Erythroblast (primary cell): Measurements from ENCODE around the gene RNF125.
A peak's percentile ranks its signal among the peaks of the same experiment; 100 is the strongest.
"Not testable (repeated sequence)": the region's sequence is repeated elsewhere in the genome, so short reads cannot be mapped to it uniquely, and the experiment has no call there.

Experiments used
- DNase-seq, 2 experiments: peaks; one replicate each; lab custom pipeline; 2025; lab: John Stamatoyannopoulos, UW
- GATA1 ChIP-seq: IDR thresholded peaks from 2 replicates; pipeline ENCODE4 v1.6.1; 2011; ENCODE audit warnings: low read depth, mild to moderate bottlenecking, control low read depth, low read length, moderate library complexity
- POLR2A ChIP-seq: IDR thresholded peaks from 2 replicates; pipeline ENCODE4 v1.6.1; 2011; ENCODE audit warnings: mild to moderate bottlenecking, low read length

The RNF125 gene

GRCh38 chr18:32048507-32049091 is 30.0 kb downstream of the RNF125 start:
- no peak for DNase-seq
- no peak for TF ChIP-seq POLR2A
- TF ChIP-seq GATA1 = no peak

DNA sequence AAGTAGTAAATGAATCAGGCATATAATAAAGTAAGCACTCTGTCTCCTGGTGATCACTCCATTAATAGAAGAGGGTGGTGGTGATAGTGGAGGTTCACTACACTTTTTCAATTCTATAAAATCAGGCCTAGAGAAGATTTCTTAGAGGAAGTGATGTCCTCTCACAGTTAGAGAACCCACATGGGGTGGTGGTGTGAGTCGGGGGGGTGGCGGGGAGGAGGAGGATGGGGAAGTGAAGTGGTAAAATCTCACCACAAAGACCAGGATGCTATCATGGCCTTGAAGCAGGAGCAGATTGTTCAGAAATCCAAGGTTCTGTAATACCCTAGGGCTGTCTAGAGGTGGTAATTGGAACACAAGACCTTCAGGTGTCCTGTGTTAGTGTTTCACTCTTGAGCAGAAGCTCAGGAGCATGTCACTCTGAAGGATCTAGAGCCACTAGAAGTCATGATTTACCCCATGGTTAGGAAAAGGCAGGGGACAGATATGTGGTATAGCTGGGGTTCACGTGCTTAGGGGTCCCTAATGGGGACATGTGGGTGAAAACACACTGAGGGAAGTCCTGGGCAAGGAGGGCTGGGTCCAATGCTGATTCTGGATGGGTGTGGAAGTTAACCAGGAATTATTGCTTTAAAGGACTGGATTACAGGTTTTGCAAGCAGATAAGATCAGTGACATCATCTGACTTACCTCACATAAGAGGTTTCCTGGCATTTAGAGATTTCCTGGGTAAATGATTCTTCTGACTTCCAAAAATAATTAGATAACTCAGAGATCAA is 31.0 kb downstream of the RNF125 start:
- TF ChIP-seq POLR2A = no peak
- peak in 1 of 2 experiments; percentile 19 for DNase-seq

- no peak for TF ChIP-seq POLR2A
- TF ChIP-seq GATA1 = no peak
- DNase-seq = no peak
These were observed 38.2 kb downstream of the RNF125 start for GRCh38 chr18:32056613-32057358.

GRCh38 chr18:32057624-32058165 is 39.1 kb downstream of the RNF125 start:
- TF ChIP-seq POLR2A (no peak), GATA1 (no peak)

DNA sequence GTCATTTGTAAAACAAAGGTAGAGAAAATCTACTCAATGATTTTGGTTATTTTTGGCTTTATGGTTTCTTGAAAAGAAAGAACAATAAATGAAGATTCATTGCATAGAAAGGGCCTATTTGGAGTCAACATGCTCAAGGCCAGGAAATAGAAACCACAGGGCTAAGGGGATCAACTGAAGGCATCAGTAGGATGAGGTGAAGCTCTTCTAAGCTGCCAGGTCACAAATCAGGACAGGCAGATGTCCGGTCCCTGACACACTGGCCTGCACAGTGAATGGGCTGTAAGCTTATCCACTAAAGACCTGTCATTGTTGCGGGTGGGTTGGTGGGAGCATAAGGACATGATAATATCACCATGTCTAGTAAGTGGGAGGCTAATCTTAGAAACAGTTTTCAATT is 41.4 kb downstream of the RNF125 start:
- DNase-seq = no peak
- TF ChIP-seq GATA1 = no peak
- no peak for TF ChIP-seq POLR2A

More at GRCh38 chr18:32057624-32058165, 39.1 kb downstream of the RNF125 start:
- DNase-seq = no peak

GRCh38 chr18:32067375-32068167 is 48.9 kb downstream of the RNF125 start:
- TF ChIP-seq POLR2A (no peak), GATA1 (no peak)

DNA sequence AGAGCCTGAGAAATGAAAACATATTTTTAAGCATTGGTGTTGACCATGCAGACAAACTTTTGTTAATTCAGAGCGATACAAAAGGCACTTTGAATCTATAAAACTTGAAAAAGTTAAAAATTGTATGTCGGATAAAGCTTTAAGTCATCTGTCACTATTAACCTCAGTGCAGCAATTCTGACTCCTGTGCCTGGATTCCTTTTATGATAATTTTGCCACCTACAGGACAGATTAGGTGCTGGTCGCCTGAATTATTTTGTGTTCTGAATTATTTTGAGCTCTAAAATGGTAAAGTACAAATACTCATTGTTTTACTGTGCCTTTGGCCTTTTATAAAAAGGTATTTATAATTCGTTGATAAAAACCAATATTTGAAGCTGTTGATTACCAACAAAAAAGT is 53.7 kb downstream of the RNF125 start:
- DNase-seq = peak in 1 of 2 experiments; percentile 10
- TF ChIP-seq GATA1 = no peak
- TF ChIP-seq POLR2A = no peak

More at GRCh38 chr18:32067375-32068167, 48.9 kb downstream of the RNF125 start:
- DNase-seq = no peak

DNA sequence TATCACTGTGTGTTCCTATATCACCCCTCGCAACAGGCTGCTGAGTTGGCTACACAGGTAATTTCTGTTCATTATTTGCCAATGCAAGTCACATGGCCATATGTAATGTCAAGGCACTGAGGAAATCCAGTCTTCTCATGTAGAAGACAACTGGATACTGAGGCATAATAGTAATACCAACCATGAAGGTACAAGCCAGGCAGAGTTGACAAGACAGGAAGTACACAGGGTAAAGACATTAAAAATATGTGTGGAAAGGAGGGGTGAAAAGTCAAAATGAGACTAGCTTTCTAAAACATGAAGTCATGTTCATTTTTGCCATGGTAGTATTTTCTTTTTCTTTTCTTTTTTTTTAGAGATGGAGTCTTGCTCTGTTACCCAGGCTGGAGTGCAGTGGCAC is 55.6 kb downstream of the RNF125 start:
- TF ChIP-seq GATA1 (no peak), POLR2A (no peak)
- DNase-seq = no peak

DNA sequence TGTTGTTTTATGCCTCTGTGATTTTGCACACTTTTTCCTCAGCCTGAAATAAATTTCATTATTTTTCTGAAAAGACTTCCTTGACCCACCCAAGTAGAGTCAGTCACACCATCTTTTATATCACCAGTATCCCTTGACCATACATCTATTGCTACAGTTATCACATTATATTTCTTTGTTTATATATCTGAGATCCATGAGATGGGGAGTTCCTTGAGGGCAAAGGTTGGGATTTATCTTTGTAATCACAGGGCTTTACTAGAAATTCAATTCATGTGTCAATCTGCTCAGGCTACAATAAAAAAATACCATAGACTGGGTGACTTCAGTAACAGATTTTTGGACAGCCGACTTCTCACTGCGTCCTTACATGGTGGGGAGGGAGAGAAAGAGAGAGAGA is 60.2 kb downstream of the RNF125 start:
- TF ChIP-seq POLR2A (no peak), GATA1 (no peak)
- DNase-seq = no peak

- TF ChIP-seq GATA1 (no peak), POLR2A (no peak)
- no peak for DNase-seq
These were observed 63.3 kb downstream of the RNF125 start for GRCh38 chr18:32081881-32082280.

GRCh38 chr18:32083781-32084180 is 65.2 kb downstream of the RNF125 start:
- TF ChIP-seq POLR2A (no peak), GATA1 (no peak)

DNA sequence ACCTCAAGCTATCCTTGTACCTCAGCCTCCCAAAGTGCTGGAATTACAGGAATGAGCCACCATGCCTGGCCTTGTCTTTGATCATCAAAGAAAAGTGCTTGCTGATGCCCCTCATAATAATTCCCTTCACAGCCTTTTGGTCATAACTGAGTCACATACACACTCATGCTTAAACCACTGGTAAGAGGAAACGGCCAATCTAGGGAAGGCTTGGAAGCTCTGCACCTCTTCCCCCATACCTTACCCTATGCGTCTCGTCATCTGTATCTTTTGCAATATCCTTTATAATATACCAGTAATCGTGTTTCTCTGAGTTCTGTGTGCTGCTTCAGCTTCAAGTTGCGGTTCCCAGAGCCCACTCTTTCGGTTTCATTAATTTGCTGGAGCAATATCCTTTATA is 68.3 kb downstream of the RNF125 start:
- no peak for DNase-seq
- TF ChIP-seq GATA1 (no peak), POLR2A (no peak)

More at GRCh38 chr18:32083781-32084180, 65.2 kb downstream of the RNF125 start:
- DNase-seq = no peak

DNA sequence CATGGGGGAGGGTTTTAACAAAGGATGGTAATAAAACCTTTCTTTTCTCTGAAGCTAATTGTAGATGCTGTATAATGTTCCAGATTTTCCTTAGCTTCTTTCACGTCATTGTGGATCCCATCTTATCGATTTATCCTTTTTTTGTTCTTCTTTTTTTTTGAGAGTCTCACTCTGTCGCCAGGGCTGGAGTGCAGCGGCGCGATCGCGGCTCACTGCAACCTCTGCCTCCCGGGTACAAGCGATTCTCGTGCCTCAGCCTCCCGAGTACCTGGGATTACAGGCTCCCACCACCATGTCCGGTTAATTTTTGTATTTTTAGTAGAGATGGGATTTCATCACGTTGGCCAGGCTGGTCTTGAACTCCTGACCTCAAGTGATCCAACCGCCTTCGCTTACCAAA is 72.2 kb downstream of the RNF125 start:
- DNase-seq = not testable (repeated sequence)
